Vagina (tissue), 2 donors: Measurements from ENCODE around the gene MORN2. TPM values are rescaled to one million over a fixed set of nuclear protein-coding genes. Genes with fewer than 3 reads are reported as not detected.

ENCODE experiments used
- DNase-seq, 2 donors: peaks; one replicate each; pipeline ENCODE4 v3.0.0-alpha.2; 2017; ENCODE audit errors: extremely low spot score in 2 of 2
- H3K27ac ChIP-seq: fragments of 200-600 bp; sonication (generic); one replicate; pipeline ENCODE4 v1.5.1; 2019
- H3K27me3 ChIP-seq: fragments of 200-600 bp; sonication (generic); one replicate; pipeline ENCODE4 v1.5.1; 2019
- H3K36me3 ChIP-seq, 2 donors: fragments of 200-600 bp; sonication (generic); one replicate each; pipeline ENCODE4 v1.5.1; 2017 to 2019
- H3K4me1 ChIP-seq: fragments of 200-600 bp; sonication (generic); one replicate; pipeline ENCODE4 v1.5.1; 2019
- H3K4me3 ChIP-seq, 2 donors: fragments of 200-600 bp; sonication (generic); 1 replicate in 1 of 2; 2 replicates in 1 of 2; pipeline ENCODE4 v1.5.1; 2016 to 2019
- H3K9me3 ChIP-seq: fragments of 200-600 bp; sonication (generic); one replicate; pipeline ENCODE4 v1.5.1; 2019
- CTCF ChIP-seq, 3 experiments: fragments of 450-650 bp in 2 of 3; fragments of 200-600 bp in 1 of 3; sonication (generic) in 1 of 3; IDR thresholded peaks; one replicate each; pipeline ENCODE4 v1.5.1; 2017 to 2019; ENCODE audit warnings: antibody characterized with exemption in 3 of 3, mild to moderate bottlenecking in 2 of 3, moderate library complexity in 2 of 3
- POLR2A ChIP-seq, 2 donors: fragments of 450-650 bp; IDR thresholded peaks; one replicate each; pipeline ENCODE4 v1.6.1; 2017; ENCODE audit warnings: antibody characterized with exemption in 2 of 2, mild to moderate bottlenecking in 2 of 2, moderate library complexity in 2 of 2
- POLR2AphosphoS5 ChIP-seq, 2 donors: sonication (generic); formaldehyde crosslinking; IDR thresholded peaks; one replicate each; pipeline ENCODE4 v1.9.0; 2017; ENCODE audit warnings: antibody characterized with exemption in 2 of 2, mild to moderate bottlenecking in 2 of 2, low read depth in 1 of 2; ENCODE audit not compliant: insufficient read depth in 1 of 2
- intact Hi-C: fragments of 100-400 bp; cut with DNase I; formaldehyde crosslinking; loops from one replicate; pipeline ENCODE4 v1.15.1; 2023
- total RNA-seq: library from RNA; depleted of rRNA; stranded (reverse); fragments of >200 nt; gene quantifications from one replicate; pipeline ENCODE4 v1.2.3, GENCODE V29; 2016

The MORN2 gene
- total RNA-seq, 1 donor from 2014 or later, result 10.3 TPM

GRCh38 chr2:38912619-38913018 lies 36.8 kb downstream of the MORN2 start:
- Histone ChIP-seq H3K4me1 (no peaks in the 10 kb centered on the region), H3K4me3 (no peak overlapping the region), H3K9me3 (no peaks in the 10 kb centered on the region), H3K36me3 (no peaks in the 10 kb centered on the region), H3K27me3 (no peaks in the 10 kb centered on the region), H3K27ac (no peak overlapping the region)
- DNase-seq, result no peak
- no peak for TF ChIP-seq POLR2A (IDR thresholded peaks at IDR 0.05)
- no peak for TF ChIP-seq CTCF (IDR thresholded peaks at IDR 0.05)
- TF ChIP-seq POLR2AphosphoS5 (IDR thresholded peaks at IDR 0.05; ENCODE audit: insufficient read depth in 1 of 2, low read depth in 1 of 2), result no peak
- intact Hi-C loops, result no loop called here

- no peak overlapping the region for H3K4me3 ChIP-seq
- no peaks in the 10 kb centered on the region for H3K27me3 ChIP-seq
- H3K4me1 ChIP-seq, result no peaks in the 10 kb centered on the region
- H3K9me3 ChIP-seq, result no peaks in the 10 kb centered on the region
- intact Hi-C loops, result no loop called here
- no peak for TF ChIP-seq CTCF (IDR thresholded peaks at IDR 0.05)
- no peak for TF ChIP-seq POLR2A (IDR thresholded peaks at IDR 0.05)
- no peak for TF ChIP-seq POLR2AphosphoS5 (IDR thresholded peaks at IDR 0.05; ENCODE audit: insufficient read depth in 1 of 2, low read depth in 1 of 2)
- no peak for DNase-seq
- H3K27ac ChIP-seq, result no peak overlapping the region
- no peaks in the 10 kb centered on the region for H3K36me3 ChIP-seq
These were observed 46.6 kb downstream of the MORN2 start for GRCh38 chr2:38922389-38922788.

GRCh38 chr2:38922902-38923301 lies 47.1 kb downstream of the MORN2 start:
- no peak for DNase-seq
- intact Hi-C loops, result no loop called here
- H3K9me3 ChIP-seq, result no peaks in the 10 kb centered on the region

GRCh38 chr2:38925982-38926381 lies 50.2 kb downstream of the MORN2 start:
- intact Hi-C loops, result no loop called here

More at GRCh38 chr2:38922902-38923301, 47.1 kb downstream of the MORN2 start:
- Histone ChIP-seq H3K4me3 (no peak overlapping the region), H3K27ac (no peak overlapping the region), H3K36me3 (no peaks in the 10 kb centered on the region), H3K4me1 (no peaks in the 10 kb centered on the region), H3K27me3 (no peaks in the 10 kb centered on the region)
- TF ChIP-seq POLR2AphosphoS5 (IDR thresholded peaks at IDR 0.05; ENCODE audit: insufficient read depth in 1 of 2, low read depth in 1 of 2) (no peak), POLR2A (IDR thresholded peaks at IDR 0.05) (no peak), CTCF (IDR thresholded peaks at IDR 0.05) (no peak)

More at GRCh38 chr2:38925982-38926381, 50.2 kb downstream of the MORN2 start:
- Histone ChIP-seq H3K27me3 (no peaks in the 10 kb centered on the region), H3K27ac (no peak overlapping the region), H3K36me3 (no peaks in the 10 kb centered on the region), H3K9me3 (no peaks in the 10 kb centered on the region), H3K4me3 (no peak overlapping the region), H3K4me1 (no peaks in the 10 kb centered on the region)
- no peak for DNase-seq
- TF ChIP-seq CTCF (IDR thresholded peaks at IDR 0.05) (no peak), POLR2A (IDR thresholded peaks at IDR 0.05) (no peak), POLR2AphosphoS5 (IDR thresholded peaks at IDR 0.05; ENCODE audit: insufficient read depth in 1 of 2, low read depth in 1 of 2) (no peak)
